ENCODE results near the gene HDAC8.

- TF ChIP-seq POLR2A (IDR thresholded peaks at IDR 0.05; ENCODE audit: low read length) = no peak
- TF ChIP-seq GATA1 (IDR thresholded peaks at IDR 0.05; ENCODE audit: low read depth, low read length) = no peak
These were observed 256.1 kb downstream of the HDAC8 start for GRCh38 chrX:72316408-72317110.
